Astrocyte of the spinal cord (primary cell): ENCODE measurements around the gene ZNF614.
A peak's percentile ranks its signal among the peaks of the same experiment; 100 is the strongest.
"Not testable (repeated sequence)": the region's sequence is repeated elsewhere in the genome, so short reads cannot be mapped to it uniquely, and the experiment has no call there.

Experiments
- DNase-seq: peaks from one replicate; pipeline ENCODE4 v3.0.0; 2011; ENCODE audit warnings: low read depth, low spot score
- H3K4me3 ChIP-seq: 2 replicates; pipeline ENCODE4 v1.5.1; 2011; ENCODE audit warnings: low read depth, mild to moderate bottlenecking, low read length, moderate library complexity
- CTCF ChIP-seq: IDR thresholded peaks from 2 replicates; pipeline ENCODE4 v1.5.1; 2012; ENCODE audit warnings: low read depth, mild to moderate bottlenecking, low read length, inconsistent platforms
- in situ Hi-C: cut with HindIII; loops from 2 replicates; pipeline ENCODE4 v1.10.0; 2017; ENCODE audit warnings: low sequenced_read_pairs

The ZNF614 gene

GRCh38 chr19:52048555-52049501 is 20.6 kb upstream of the ZNF614 start, which contains the start of gene ZNF432:
Gene ZNF432 (minus strand): TSS chr19:52048838. CDS start chr19:52046868, 1,970 bp downstream.
- no peak for TF ChIP-seq CTCF

GRCh38 chr19:52039169-52039568 is 11.0 kb upstream of the ZNF614 start:
- in situ Hi-C loops: no loop called here
- no peak overlapping the region for H3K4me3 ChIP-seq
- DNase-seq: no peak
- no peak for TF ChIP-seq CTCF

More at GRCh38 chr19:52048555-52049501, 20.6 kb upstream of the ZNF614 start, which contains the start of gene ZNF432:
- DNase-seq: peak; percentile 96
- peak within 1 kb of the TSS; percentile 65 for H3K4me3 ChIP-seq
- in situ Hi-C loops: no loop called here

GRCh38 chr19:52034051-52034728 is 6.0 kb upstream of the ZNF614 start:
- DNase-seq: peak; percentile 17
- H3K4me3 ChIP-seq: no peak overlapping the region
- in situ Hi-C loops: no loop called here
- no peak for TF ChIP-seq CTCF

- H3K4me3 ChIP-seq: peak overlapping the region; percentile 90
- in situ Hi-C loops: no loop called here
- no peak for DNase-seq
- no peak for TF ChIP-seq CTCF
Measured at GRCh38 chr19:52028780-52029123, 573 bp upstream of the ZNF614 start.

GRCh38 chr19:52026255-52026990 is 1.8 kb downstream of the ZNF614 start:
- in situ Hi-C loops, DNase-seq, H3K4me3 ChIP-seq: not testable (repeated sequence)

- H3K4me3 ChIP-seq, DNase-seq, in situ Hi-C loops: not testable (repeated sequence)
Measured at GRCh38 chr19:52024478-52024877, 3.7 kb downstream of the ZNF614 start.

GRCh38 chr19:52022193-52022592 is 6.0 kb downstream of the ZNF614 start:
- no peak for DNase-seq
- no peak overlapping the region for H3K4me3 ChIP-seq
- in situ Hi-C loops: no loop called here
- TF ChIP-seq CTCF: no peak
